Measurements from ENCODE around the gene CLDN3.

GRCh38 chr7:73770860-73771670, 995 bp upstream of the CLDN3 start:
- TF ChIP-seq CTCF (IDR thresholded peaks at IDR 0.05; ENCODE audit: borderline replicate concordance, extremely low read depth, low read length, poor library complexity, severe bottlenecking) = no peak
- no peak for TF ChIP-seq EZH2 (IDR thresholded peaks at IDR 0.05; ENCODE audit: borderline replicate concordance, low read depth, low read length, severe bottlenecking)

Measured in DND-41 (cell line).